RWPE2 (cell line): ENCODE data around the gene TPMT.

Source experiments
- ATAC-seq: fragments of 200-7000 bp; cut with Tn5 transposase; 3 replicates; pipeline ENCODE4 v1.9.1; 2021; ENCODE audit warnings: low read depth
- DNase-seq: peaks from one replicate; pipeline ENCODE4 v3.0.0-alpha.2; 2020; ENCODE audit warnings: low spot score
- H3K27ac ChIP-seq: fragments of 450-650 bp; 2 replicates; pipeline ENCODE4 v1.5.1; 2017; ENCODE audit warnings: mild to moderate bottlenecking; ENCODE audit not compliant: poor library complexity, severe bottlenecking
- H3K27me3 ChIP-seq: fragments of 250-450 bp; sonication (Bioruptor Pico); 2 replicates; pipeline ENCODE4 v1.5.1; 2021; ENCODE audit warnings: mild to moderate bottlenecking, moderate library complexity; ENCODE audit not compliant: insufficient read depth, poor library complexity, severe bottlenecking
- H3K36me3 ChIP-seq: fragments of 250-450 bp; sonication (Bioruptor Pico); 2 replicates; pipeline ENCODE4 v1.5.1; 2020; ENCODE audit warnings: low read depth, mild to moderate bottlenecking, moderate library complexity
- H3K4me1 ChIP-seq: fragments of 250-450 bp; sonication (Bioruptor Pico); 2 replicates; pipeline ENCODE4 v1.5.1; 2021; ENCODE audit warnings: mild to moderate bottlenecking, moderate library complexity; ENCODE audit not compliant: insufficient read depth, poor library complexity, severe bottlenecking
- H3K4me3 ChIP-seq: fragments of 250-450 bp; sonication (Bioruptor Pico); 2 replicates; pipeline ENCODE4 v1.5.1; 2021; ENCODE audit warnings: mild to moderate bottlenecking, moderate library complexity; ENCODE audit not compliant: severe bottlenecking
- H3K9me3 ChIP-seq: fragments of 250-450 bp; sonication (Bioruptor Pico); 2 replicates; pipeline ENCODE4 v1.5.1; 2021; ENCODE audit warnings: mild to moderate bottlenecking, moderate library complexity; ENCODE audit not compliant: severe bottlenecking
- TF ChIP-seq, protein P1 (sequence below): fragments of 450-650 bp; IDR thresholded peaks from one replicate; pipeline ENCODE4 v1.5.1; 2017; ENCODE audit warnings: mild to moderate bottlenecking, moderate library complexity; ENCODE audit not compliant: poor library complexity, severe bottlenecking

TPMT gene

GRCh38 chr6:18168264-18168663 lies 13.4 kb upstream of the TPMT start:
- Histone ChIP-seq H3K27me3 (no peaks in the 10 kb centered on the region), H3K36me3 (peaks cover 52% of the 10 kb centered on the region), H3K27ac (no peak overlapping the region), H3K4me1 (peaks cover 9% of the 10 kb centered on the region), H3K9me3 (no peaks in the 10 kb centered on the region), H3K4me3 (no peak overlapping the region)
- ATAC-seq (no peak), DNase-seq (no peak)
- TF ChIP-seq, protein P1, sequence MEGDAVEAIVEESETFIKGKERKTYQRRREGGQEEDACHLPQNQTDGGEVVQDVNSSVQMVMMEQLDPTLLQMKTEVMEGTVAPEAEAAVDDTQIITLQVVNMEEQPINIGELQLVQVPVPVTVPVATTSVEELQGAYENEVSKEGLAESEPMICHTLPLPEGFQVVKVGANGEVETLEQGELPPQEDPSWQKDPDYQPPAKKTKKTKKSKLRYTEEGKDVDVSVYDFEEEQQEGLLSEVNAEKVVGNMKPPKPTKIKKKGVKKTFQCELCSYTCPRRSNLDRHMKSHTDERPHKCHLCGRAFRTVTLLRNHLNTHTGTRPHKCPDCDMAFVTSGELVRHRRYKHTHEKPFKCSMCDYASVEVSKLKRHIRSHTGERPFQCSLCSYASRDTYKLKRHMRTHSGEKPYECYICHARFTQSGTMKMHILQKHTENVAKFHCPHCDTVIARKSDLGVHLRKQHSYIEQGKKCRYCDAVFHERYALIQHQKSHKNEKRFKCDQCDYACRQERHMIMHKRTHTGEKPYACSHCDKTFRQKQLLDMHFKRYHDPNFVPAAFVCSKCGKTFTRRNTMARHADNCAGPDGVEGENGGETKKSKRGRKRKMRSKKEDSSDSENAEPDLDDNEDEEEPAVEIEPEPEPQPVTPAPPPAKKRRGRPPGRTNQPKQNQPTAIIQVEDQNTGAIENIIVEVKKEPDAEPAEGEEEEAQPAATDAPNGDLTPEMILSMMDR, result no peak

- Histone ChIP-seq H3K27ac (peak overlapping the region; percentile 23), H3K27me3 (no peaks in the 10 kb centered on the region), H3K4me3 (no peak overlapping the region), H3K36me3 (peaks cover 50% of the 10 kb centered on the region), H3K9me3 (no peaks in the 10 kb centered on the region), H3K4me1 (peaks cover 9% of the 10 kb centered on the region)
- TF ChIP-seq, protein P1, result no peak
- no peak for DNase-seq
- ATAC-seq, result peak; percentile 86
Observed at GRCh38 chr6:18166312-18167036, 11.6 kb upstream of the TPMT start.

- TF ChIP-seq, protein P1, result no peak
- Histone ChIP-seq H3K4me1 (peaks cover 9% of the 10 kb centered on the region), H3K4me3 (no peak overlapping the region), H3K27me3 (no peaks in the 10 kb centered on the region), H3K9me3 (no peaks in the 10 kb centered on the region), H3K27ac (peak overlapping the region; percentile 23), H3K36me3 (peaks cover 50% of the 10 kb centered on the region)
- no peak for DNase-seq
- peak; percentile 50; the same call in 1 of the 3 replicates for ATAC-seq
Observed at GRCh38 chr6:18165751-18166150, 10.9 kb upstream of the TPMT start.

- no peaks in the 10 kb centered on the region for H3K9me3 ChIP-seq
- DNase-seq, result no peak
- H3K27ac ChIP-seq, result no peak overlapping the region
- H3K4me1 ChIP-seq, result peaks cover 9% of the 10 kb centered on the region
- TF ChIP-seq, protein P1, result no peak
- no peak overlapping the region for H3K4me3 ChIP-seq
- peaks cover 30% of the 10 kb centered on the region for H3K36me3 ChIP-seq
- no peak for ATAC-seq
- no peaks in the 10 kb centered on the region for H3K27me3 ChIP-seq
Observed at GRCh38 chr6:18162401-18162800, 7.5 kb upstream of the TPMT start.

DNA sequence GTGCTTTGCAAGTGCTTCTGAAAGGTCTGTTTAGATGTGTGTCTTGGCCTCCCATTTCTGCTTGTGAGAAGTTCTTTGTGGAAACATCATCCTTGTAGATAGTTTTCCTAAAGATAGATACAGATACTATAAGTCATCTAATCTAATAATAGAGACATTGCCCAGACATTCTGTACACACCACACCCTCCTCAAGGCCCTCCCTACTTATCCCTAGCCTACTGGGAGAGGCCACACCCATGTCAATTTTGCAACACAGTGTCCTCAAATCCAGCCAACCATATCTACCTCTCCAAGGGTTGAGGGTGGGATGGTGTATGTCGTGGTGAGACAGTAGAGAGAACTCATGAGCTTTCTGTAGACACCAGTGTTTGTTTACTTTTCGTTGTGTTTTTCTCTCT lies 6.6 kb upstream of the TPMT start:
- 0 out of 3 replicates have a peak, but pooled peaks have one; percentile 33 for ATAC-seq
- peaks cover 21% of the 10 kb centered on the region for H3K36me3 ChIP-seq
- H3K27me3 ChIP-seq, result no peaks in the 10 kb centered on the region
- peaks cover 6% of the 10 kb centered on the region for H3K4me1 ChIP-seq
- no peak for DNase-seq
- TF ChIP-seq, protein P1, result no peak
- H3K4me3 ChIP-seq, result no peak overlapping the region
- no peaks in the 10 kb centered on the region for H3K9me3 ChIP-seq
- no peak overlapping the region for H3K27ac ChIP-seq
